SW480 (cell line): ENCODE data around the gene FXYD3.
"Not testable (repeated sequence)": the region's sequence is repeated elsewhere in the genome, so short reads cannot be mapped to it uniquely, and the experiment has no call there.

Source experiments
- DNase-seq: peaks from one replicate; pipeline ENCODE4 v3.0.0-alpha.2; 2016; ENCODE audit warnings: low spot score

The FXYD3 gene

DNA sequence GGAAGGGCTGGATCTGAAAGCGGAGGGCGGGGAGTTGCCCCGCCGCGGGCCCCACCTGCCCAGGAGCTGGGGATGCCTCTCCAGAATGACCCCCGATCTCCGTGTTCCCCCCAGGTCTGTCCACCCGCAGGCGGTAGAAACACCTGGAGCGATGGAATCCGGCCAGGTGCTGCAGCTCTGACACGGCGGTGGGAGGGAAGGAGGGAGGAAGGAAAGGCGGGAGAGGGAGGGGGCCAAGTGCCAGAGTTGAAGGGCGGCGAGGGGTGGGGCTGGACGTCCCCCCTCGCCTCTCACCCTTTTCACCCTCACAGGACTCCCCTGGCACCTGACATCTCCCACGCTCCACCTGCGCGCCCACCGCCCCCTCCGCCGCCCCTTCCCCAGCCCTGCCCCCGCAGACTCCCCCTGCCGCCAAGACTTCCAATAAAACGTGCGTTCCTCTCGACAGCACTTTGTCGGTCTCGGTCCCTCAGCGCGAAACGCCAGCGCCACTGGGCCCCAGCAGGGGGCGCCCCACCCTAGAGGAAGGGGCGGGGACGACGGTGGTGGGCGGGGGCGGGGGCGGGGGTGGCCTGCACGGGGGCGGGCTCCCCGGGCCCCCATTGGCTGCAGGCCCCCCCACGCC, 27.1 kb downstream of the FXYD3 start:
- no peak for DNase-seq

GRCh38 chr19:35143231-35143715, 27.6 kb downstream of the FXYD3 start, which contains the start of gene FXYD7:
Gene FXYD7 (plus strand): TSS chr19:35143255. CDS start chr19:35143334, 79 bp downstream.
- no peak for DNase-seq

DNA sequence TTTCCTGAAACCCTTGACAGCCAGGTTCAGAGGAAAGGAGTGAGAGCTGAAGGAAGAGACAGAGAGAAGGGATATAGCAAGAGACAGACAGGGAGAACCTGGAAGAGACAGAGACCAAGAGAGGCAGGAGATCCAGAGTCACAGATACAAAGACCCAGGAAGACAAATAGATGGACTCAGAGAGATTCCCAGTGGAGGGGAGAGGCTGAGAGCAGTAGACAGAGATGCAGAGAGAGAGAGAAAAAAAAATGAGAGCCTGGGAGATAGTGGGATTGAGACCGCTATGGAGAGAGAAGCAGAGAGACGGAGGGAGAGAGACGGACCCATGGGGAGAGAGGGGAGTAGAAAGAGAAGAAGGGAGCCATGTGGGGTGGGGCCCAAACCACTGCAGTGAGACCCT, 28.2 kb downstream of the FXYD3 start:
- DNase-seq: no peak

DNA sequence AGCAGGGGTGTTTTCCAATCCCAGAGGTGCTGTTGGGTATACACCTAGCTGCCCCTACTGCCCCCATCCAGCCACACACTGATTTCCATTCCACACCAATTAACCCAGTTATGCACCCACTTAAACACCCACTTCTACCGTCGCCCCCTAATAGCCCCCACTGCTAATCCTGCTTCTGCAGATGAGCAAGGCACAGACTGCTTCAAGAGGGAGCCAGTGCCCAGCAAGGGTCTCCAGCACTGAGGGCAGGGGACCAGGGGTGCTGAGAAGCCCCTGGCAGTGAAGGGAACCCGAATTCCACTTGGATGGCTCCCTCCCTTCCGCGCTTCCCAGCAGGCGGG, 28.6 kb downstream of the FXYD3 start:
- DNase-seq: no peak

DNA sequence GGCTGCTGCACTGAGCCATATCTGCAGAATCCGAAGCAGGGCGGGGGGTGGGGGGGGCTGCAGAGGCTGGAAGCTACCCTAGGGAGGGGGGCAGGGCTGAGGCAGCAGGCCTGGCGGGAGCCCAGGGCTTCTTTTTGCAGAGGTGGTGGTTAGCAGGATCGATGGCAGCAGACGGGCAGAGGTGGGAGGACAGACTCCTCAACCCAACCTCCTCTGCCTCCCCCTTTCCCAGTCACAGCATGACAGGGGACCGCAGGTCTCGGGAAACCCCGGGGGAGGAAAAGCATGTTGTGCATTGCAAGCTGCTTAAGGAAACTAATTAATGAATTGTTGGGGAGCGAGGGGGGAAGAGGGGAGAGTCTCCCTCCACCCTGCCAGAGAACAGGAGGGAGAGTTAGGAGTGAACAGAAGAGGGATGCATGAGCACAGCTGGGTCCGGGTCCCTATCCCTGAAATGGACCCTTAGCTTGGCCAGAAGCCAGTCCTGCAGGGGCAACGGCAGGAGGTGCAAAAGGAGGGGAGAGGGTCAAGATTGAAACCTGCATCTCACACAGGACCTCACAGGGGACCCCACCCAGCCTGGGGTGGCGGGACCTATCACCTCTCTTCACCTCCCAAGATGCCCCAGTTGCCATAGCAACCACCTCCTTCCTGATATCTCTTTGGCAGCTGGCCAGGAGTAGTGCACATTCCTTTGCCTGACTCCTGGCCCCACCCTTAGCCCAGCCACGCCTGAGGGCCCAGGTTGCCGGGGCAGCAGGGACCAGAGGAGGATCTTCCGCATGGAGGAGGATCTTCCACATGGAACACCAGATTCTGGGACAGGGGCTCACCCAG, 29.2 kb downstream of the FXYD3 start:
- peak; percentile 85 for DNase-seq

DNA sequence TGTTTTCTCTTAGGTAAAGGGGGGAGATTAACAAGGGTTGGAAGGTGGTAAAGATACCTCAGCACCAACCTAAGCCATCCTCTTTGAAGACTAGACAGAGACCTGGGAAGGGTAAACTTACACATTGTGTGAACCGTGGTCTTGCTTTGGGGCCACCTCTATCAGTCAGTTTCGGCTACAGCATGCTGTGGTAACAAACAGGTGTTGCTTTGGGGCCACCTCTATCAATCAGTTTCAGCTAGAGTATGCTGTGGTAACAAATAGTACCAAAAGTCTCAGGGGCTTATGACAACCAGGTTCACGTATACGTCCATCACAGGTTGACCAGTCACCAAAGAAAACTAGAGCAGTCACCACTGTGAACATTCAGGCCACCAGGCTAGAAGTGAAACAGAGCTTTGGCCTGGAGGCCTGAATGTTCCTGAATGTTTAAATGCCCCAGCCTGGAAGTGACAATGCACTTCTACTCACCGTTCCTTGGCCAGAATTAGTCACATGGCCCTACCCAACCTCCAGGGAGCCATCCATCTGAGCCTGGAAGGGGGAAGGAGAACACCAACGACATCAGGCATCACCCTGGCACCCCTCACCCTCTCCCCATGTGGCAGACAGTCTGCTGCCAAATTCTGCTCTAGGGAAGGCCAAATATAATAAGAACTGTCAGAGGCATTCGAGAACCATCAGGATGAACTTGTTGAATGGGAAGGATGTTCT, 31.3 kb downstream of the FXYD3 start:
- no peak for DNase-seq

DNA sequence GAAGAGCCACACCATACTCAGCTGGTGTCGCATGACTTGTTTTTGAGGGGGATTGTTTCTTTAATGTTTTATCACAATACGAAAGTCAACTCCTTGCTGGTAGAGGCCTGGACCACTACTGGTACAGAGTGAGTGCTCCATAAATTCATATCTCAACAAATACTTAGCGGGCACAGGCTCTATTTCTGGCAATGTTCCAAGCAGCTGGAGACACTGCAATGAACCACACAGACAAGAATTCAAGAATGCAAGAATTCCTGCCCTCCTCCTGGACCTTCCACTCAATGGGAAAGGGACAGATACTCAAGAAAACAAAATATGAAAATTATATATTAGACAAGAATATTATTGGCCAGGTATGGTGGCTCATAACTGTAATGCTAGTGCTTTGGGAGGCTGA, 33.8 kb downstream of the FXYD3 start:
- DNase-seq: no peak

DNA sequence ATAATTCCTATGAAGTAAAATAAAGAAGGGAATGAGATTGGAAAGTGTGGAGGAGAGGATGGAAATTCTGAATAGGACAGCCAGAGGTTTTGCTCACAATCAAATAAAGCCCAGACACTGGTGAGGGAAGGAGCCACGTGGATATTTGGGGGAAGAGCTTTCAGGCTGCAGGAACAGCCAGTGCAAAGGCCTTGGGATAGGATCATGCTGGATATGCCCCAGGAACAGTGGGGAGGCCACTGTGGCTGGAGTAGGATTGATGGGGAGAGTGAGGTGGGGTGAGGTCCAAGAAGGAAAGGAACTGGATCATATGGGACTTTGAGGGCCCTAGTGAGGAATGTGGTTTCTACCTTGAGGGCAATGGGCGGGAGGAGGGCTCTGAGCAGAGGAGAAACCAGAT, 34.8 kb downstream of the FXYD3 start:
- no peak for DNase-seq

DNA sequence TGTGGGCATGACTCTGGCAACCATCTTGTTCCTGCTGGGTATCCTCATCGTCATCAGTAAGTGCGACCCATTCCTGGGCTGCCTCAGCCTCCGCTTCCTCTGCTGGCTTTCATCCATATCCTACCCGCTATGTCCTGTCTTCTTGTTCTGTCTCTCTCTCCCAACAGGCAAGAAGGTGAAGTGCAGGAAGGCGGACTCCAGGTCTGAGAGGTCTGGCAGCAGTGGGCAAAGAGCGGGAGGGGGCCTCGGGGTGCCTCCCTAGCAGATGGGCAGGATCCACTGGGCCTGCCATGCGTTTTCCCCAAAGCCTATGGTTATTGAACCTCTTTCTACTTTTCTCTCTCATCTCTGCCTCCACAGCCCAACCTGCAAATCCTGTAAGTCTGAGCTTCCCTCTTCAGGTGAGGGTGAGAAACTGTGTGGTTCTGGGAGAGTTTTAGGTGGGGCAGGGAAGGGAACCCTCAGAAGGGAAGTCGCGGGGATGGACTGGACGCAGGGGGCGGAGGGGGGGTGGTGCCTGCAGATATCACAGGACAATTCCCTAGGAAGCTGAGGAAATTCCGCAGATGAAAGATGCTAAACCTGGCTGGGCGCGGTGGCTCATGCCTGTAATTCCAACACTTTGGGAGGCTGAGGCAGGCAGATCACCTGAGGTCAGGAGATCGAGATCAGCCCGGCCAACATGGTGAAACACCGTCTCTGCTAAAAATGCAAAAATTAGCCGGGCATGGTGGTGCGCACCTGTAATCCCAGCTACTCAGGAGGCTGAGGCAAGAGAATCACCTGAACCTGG, 35.8 kb downstream of the FXYD3 start:
- no peak for DNase-seq

DNA sequence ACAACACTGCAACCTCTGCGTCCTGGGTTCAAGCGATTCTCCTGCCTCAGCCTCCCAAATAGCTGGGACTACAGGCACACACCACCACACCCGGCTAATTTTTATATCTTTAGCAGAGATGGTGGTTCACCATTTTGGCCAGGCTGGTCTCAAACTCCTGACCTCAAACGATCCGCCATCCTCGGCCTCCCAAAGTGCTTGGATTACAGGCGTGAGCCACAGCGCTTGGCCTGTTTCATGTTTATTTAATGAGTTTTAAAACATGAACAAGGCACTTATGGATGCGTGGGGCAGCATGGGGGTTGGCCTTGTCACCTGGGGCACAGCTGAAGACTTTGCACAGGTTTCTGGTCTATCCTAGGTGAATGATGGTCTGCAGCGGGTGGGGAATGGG, 37.5 kb downstream of the FXYD3 start:
- not testable (repeated sequence) for DNase-seq

GRCh38 chr19:35153701-35154524, 38.3 kb downstream of the FXYD3 start:
- peak; percentile 53 for DNase-seq

DNA sequence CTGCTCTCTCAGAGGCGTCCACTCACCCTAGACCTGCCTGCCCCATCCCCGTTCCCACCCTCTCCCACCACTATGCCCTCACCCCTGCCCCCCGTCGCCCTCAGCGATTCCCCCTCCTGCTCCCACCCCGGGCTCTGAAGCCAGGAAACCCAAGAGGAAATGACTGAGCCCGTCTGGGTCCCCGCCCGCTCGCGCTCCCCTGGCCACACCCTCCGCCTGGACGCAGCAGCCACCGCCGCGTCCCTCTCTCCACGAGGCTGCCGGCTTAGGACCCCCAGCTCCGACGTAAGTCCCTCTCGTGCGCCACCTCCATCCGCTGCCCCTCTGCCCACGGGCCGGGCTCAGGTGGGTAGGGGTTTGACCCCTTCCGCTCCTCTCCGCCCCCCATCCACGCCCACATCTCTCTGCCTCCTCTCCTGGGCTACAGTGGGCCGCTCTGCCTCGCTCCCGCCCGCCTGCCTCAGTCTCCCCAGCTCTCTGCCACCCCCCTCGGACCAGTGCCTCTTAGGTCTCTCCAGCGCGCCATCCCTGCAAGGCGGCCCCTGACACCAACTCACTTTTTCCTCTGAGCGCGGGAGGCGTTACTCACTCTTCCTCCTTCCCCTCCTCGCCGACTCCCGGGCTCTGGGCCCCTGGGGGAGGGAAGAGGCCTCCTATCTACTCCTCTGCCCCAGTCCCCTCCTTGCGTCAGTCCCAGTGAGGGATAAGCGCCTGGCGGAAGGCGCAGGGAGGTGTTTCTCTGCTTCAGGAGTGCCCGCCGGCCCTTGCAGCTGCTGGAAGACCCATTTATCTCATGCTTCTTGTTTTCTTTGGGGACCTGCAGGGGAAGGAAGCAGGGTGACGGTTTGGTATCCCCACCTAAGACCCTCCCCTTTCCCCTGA, 39.1 kb downstream of the FXYD3 start, which contains the start of gene FXYD5:
TSS of gene FXYD5 (plus strand) at position 211 of the 882 bp plus-strand sequence. CDS start 816 bp downstream, outside the sequence.
- peak; percentile 54 for DNase-seq

DNA sequence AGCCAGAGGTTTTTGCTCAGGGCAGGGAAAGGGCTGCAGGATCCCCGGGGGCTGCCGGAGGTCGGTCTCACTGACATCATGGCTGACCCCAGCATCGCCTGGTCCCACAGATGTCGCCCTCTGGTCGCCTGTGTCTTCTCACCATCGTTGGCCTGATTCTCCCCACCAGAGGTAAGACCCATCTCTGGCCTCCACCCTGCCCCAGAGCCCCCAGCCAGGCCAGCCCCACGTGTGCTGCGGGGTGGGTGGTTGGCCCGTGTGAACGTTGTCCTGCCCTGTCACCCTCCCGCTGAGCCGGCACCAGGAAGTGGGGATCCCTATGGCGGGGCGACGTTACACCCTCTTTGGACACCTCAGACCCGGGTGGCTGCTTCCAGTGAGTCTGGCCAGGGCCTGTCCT, 39.8 kb downstream of the FXYD3 start:
- DNase-seq: no peak

DNA sequence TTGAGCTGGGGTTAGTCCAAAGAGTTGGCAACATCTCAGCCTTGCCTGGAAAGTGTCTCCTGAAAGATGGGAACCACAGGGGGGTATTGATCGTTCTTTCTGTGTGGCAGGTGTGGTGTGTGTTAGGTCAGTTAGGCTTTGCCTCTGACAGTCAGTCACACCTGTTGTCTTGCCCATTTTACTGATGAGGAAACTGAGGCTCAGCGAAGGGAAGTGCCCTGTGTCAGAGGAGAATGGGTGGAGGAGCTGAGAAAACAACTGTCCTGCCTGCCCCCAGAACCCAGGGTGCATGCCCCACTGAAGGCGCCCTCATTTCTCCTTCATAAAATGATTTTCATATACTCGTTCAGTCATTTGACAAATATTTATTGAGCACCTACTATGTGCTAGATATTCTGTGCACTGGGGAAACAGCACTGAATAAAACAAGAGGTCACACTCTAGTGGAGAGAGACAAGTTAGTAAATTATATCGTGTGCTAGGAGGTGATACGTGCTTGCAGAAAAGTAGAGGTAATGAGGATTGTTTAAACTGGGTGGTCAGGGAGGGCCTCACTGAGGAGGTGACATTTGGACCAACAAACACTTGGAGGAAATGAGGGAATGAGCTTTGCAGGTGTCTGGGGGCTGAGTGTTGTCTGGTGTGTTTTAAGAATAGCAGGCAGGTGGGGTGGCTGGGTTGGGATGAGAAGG, 40.5 kb downstream of the FXYD3 start:
- DNase-seq: no peak

GRCh38 chr19:35156673-35157014, 41.0 kb downstream of the FXYD3 start:
- no peak for DNase-seq

DNA sequence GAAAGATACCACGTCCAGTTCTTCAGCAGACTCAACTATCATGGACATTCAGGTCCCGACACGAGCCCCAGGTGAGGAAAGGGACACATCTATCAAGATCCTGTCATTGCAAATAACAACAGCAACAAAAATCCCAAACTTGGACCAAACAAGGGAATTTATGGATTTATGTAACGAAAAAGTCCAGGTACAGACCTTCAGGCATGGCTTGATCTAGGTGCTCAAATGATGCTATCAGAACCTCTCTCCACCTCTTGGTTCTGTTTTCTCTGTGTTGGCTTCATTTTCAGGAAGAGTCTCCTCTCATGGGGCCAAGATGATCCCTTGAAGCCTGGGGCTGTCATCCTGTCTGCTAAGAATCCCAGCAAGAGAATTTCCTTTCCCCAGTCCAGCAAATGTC, 41.8 kb downstream of the FXYD3 start:
- DNase-seq: no peak

DNA sequence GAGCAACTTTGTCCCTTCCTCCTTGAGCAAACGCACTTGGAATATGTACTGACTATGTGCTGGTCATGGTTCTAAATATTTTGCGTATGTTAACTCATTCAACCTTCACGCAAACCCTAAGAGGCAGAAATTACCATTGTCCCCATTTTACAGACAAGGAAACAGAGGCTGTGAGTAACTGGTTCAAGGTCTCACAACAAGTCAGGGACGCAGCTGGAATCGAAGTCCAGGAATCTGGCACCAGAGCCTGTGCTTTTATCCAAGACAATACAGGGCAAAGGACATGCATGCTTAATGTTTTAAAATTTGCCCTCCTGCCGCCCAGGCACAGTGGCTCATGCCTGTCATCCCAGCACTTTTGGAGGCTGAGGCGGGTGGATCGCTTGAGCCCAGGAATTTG, 44.0 kb downstream of the FXYD3 start:
- DNase-seq: no peak

- no peak for DNase-seq
Measured at GRCh38 chr19:35160629-35161433, 45.2 kb downstream of the FXYD3 start.

GRCh38 chr19:35161434-35161743, 45.8 kb downstream of the FXYD3 start:
- DNase-seq: no peak
